Hepatocyte (in vitro differentiated cells): ENCODE results near the gene RNF145. TPM values are rescaled to one million over a fixed set of nuclear protein-coding genes. Genes with fewer than 3 reads are reported as not detected.
"Not testable (repeated sequence)": the region's sequence is repeated elsewhere in the genome, so short reads cannot be mapped to it uniquely, and the experiment has no call there.

Experiments used
- DNase-seq: peaks from one replicate; pipeline ENCODE4 v3.0.0-alpha.2; 2016; ENCODE audit warnings: low spot score
- H2AFZ ChIP-seq: fragments of 200-600 bp; sonication (generic); 2 replicates; pipeline ENCODE4 v1.6.0; 2016; ENCODE audit warnings: antibody characterized with exemption, mild to moderate bottlenecking
- H3K27ac ChIP-seq: fragments of 200-600 bp; sonication (generic); 2 replicates; pipeline ENCODE4 v1.5.1; 2016; ENCODE audit warnings: mild to moderate bottlenecking
- H3K27me3 ChIP-seq: fragments of 200-600 bp; sonication (generic); 2 replicates; pipeline ENCODE4 v1.6.1; 2016
- H3K36me3 ChIP-seq: fragments of 200-600 bp; sonication (generic); replicated peaks from 2 replicates; pipeline ENCODE4 v1.5.1; 2016; ENCODE audit warnings: low read depth; ENCODE audit not compliant: insufficient read depth
- H3K4me1 ChIP-seq: fragments of 200-600 bp; sonication (generic); 2 replicates; pipeline ENCODE4 v1.5.1; 2016; ENCODE audit warnings: mild to moderate bottlenecking, moderate library complexity; ENCODE audit not compliant: insufficient read depth
- H3K4me2 ChIP-seq: fragments of 200-600 bp; sonication (generic); 2 replicates; pipeline ENCODE4 v1.6.0; 2016
- H3K4me3 ChIP-seq: fragments of 200-600 bp; sonication (generic); 2 replicates; pipeline ENCODE4 v1.5.1; 2016; ENCODE audit warnings: mild to moderate bottlenecking
- H3K79me2 ChIP-seq: fragments of 200-600 bp; sonication (generic); 2 replicates; pipeline ENCODE4 v1.6.0; 2017; ENCODE audit warnings: mild to moderate bottlenecking
- H3K9me2 ChIP-seq: fragments of 200-600 bp; sonication (generic); replicated peaks from 2 replicates; pipeline ENCODE4 v1.6.0; 2017; ENCODE audit warnings: mild to moderate bottlenecking; ENCODE audit not compliant: insufficient read depth
- H3K9me3 ChIP-seq: fragments of 200-600 bp; sonication (generic); 2 replicates; pipeline ENCODE4 v1.5.1; 2016; ENCODE audit warnings: low read depth, mild to moderate bottlenecking
- H4K20me1 ChIP-seq: fragments of 200-600 bp; sonication (generic); 2 replicates; pipeline ENCODE4 v1.6.0; 2016; ENCODE audit warnings: mild to moderate bottlenecking; ENCODE audit not compliant: insufficient read depth, poor library complexity, severe bottlenecking
- CTCF ChIP-seq: fragments of 200-600 bp; sonication (generic); IDR thresholded peaks from 2 replicates; pipeline ENCODE4 v1.5.1; 2016; ENCODE audit warnings: antibody characterized with exemption, mild to moderate bottlenecking; ENCODE audit not compliant: poor library complexity
- EZH2 ChIP-seq: fragments of 200-600 bp; sonication (generic); IDR thresholded peaks from 2 replicates; pipeline ENCODE4 v1.6.1; 2016; ENCODE audit warnings: antibody characterized with exemption, mild to moderate bottlenecking, borderline replicate concordance
- EZH2phosphoT487 ChIP-seq: fragments of 200-600 bp; sonication (generic); IDR thresholded peaks from one replicate; pipeline ENCODE4 v1.6.1; 2018; ENCODE audit warnings: antibody characterized with exemption, mild to moderate bottlenecking, low read depth, moderate library complexity; ENCODE audit not compliant: unreplicated experiment, severe bottlenecking
- WGBS: methylation state at CpG from one replicate; pipeline ENCODE4 v1.1.6; 2016; ENCODE audit warnings: low lambda C conversion rate; ENCODE audit errors: missing lambda C conversion rate; 5-methylcytosine and 5-hydroxymethylcytosine counted together
- polyA plus RNA-seq: library from polyadenylated mRNA; unstranded; fragments of >200 nt; fragmentation: Nextera tagmentation; extraction: Ambion mirVana; gene quantifications from 2 replicates; pipeline ENCODE4 v1.2.1, GENCODE V29; 2016
- total RNA-seq: library from RNA; depleted of rRNA; stranded (reverse); fragments of >200 nt; gene quantifications from 2 replicates; pipeline ENCODE4 v1.2.3, GENCODE V29; 2014

Gene RNF145
- total and polyA plus RNA-seq, 2 experiments from 2014 or later = 13.0 to 37.4 TPM

- no peaks in the 10 kb centered on the region for H3K36me3 ChIP-seq
- H3K27ac ChIP-seq = no peak overlapping the region
- H3K27me3 ChIP-seq = no peaks in the 10 kb centered on the region
- H3K9me3 ChIP-seq = no peaks in the 10 kb centered on the region
- DNase-seq = no peak
- TF ChIP-seq EZH2 (no peak), CTCF (no peak), EZH2phosphoT487 (no peak)
- H3K4me2 ChIP-seq = no peak overlapping the region
- 72% methylated on average over 4 of the region's 4 CpGs for WGBS
- H2AFZ ChIP-seq = no peak overlapping the region
- H3K79me2 ChIP-seq = no peaks in the 10 kb centered on the region
- H3K4me1 ChIP-seq = no peaks in the 10 kb centered on the region
- no peaks in the 10 kb centered on the region for H4K20me1 ChIP-seq
- H3K4me3 ChIP-seq = no peak overlapping the region
- H3K9me2 ChIP-seq = no peaks in the 10 kb centered on the region
Observed at GRCh38 chr5:159240301-159240870, 31.0 kb upstream of the RNF145 start.

- not testable (repeated sequence) for H3K4me1 ChIP-seq, H3K4me2 ChIP-seq, H3K27me3 ChIP-seq, H3K36me3 ChIP-seq, H3K9me3 ChIP-seq, H3K27ac ChIP-seq, DNase-seq, H3K4me3 ChIP-seq, H3K9me2 ChIP-seq, H3K79me2 ChIP-seq, H2AFZ ChIP-seq, H4K20me1 ChIP-seq
- WGBS = 88% methylated on average over 2 of the region's 2 CpGs
Observed at GRCh38 chr5:159235871-159236520, 26.6 kb upstream of the RNF145 start.

- TF ChIP-seq EZH2phosphoT487 (no peak), CTCF (no peak), EZH2 (no peak)
- Histone ChIP-seq H3K79me2 (no peaks in the 10 kb centered on the region), H3K27me3 (no peaks in the 10 kb centered on the region), H3K9me3 (no peaks in the 10 kb centered on the region), H3K4me3 (no peak overlapping the region), H4K20me1 (no peaks in the 10 kb centered on the region), H3K4me1 (no peaks in the 10 kb centered on the region), H2AFZ (no peak overlapping the region), H3K4me2 (no peak overlapping the region), H3K9me2 (no peaks in the 10 kb centered on the region), H3K27ac (no peak overlapping the region), H3K36me3 (no peaks in the 10 kb centered on the region)
- DNase-seq = no peak
- 83% methylated on average over 2 of the region's 2 CpGs for WGBS
Observed at GRCh38 chr5:159231167-159231566, 21.8 kb upstream of the RNF145 start.

- no peaks in the 10 kb centered on the region for H4K20me1 ChIP-seq
- H2AFZ ChIP-seq = no peak overlapping the region
- no peak for DNase-seq
- H3K4me2 ChIP-seq = no peak overlapping the region
- H3K79me2 ChIP-seq = no peaks in the 10 kb centered on the region
- H3K27ac ChIP-seq = no peak overlapping the region
- no peaks in the 10 kb centered on the region for H3K36me3 ChIP-seq
- H3K4me1 ChIP-seq = no peaks in the 10 kb centered on the region
- TF ChIP-seq EZH2phosphoT487 (no peak), EZH2 (no peak), CTCF (no peak)
- H3K4me3 ChIP-seq = no peak overlapping the region
- H3K9me2 ChIP-seq = no peaks in the 10 kb centered on the region
- H3K27me3 ChIP-seq = no peaks in the 10 kb centered on the region
- no peaks in the 10 kb centered on the region for H3K9me3 ChIP-seq
- WGBS = 77% methylated on average over 3 of the region's 3 CpGs
Observed at GRCh38 chr5:159230657-159231056, 21.3 kb upstream of the RNF145 start.

GRCh38 chr5:159228097-159228496 is 18.7 kb upstream of the RNF145 start:
- H3K79me2 ChIP-seq, H2AFZ ChIP-seq, H3K4me2 ChIP-seq, H3K27me3 ChIP-seq, DNase-seq, H4K20me1 ChIP-seq, H3K27ac ChIP-seq, H3K4me3 ChIP-seq, H3K4me1 ChIP-seq, H3K9me2 ChIP-seq, H3K9me3 ChIP-seq, H3K36me3 ChIP-seq: not testable (repeated sequence)
- 83% methylated on average over 5 of the region's 5 CpGs for WGBS
